ENCODE results near the gene NUDT1.

DNA sequence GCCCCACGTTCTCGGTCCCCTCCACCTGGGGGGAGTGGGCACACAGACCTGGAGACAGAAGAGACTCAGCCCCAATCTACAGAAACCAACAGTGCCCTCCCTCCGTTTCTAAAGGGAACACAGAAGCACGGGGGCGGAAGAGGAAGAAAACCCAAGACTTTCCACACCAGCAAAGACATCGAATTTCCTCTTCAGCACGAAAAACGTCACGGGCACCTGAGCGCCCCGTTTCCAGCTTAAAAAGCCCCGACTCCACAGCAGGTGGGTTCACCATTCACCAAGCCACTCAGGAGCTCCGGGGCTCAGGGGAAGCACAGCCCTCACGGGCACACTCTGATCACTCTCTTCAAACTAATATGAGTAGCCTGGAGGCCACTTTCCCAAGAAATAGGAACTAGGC lies 19.6 kb downstream of the NUDT1 start:
- no peak for TF ChIP-seq CTCF (IDR thresholded peaks at IDR 0.05)
- TF ChIP-seq POLR2A (IDR thresholded peaks at IDR 0.05): no peak
- no peak for TF ChIP-seq EP300 (IDR thresholded peaks at IDR 0.05)
- TF ChIP-seq POLR2AphosphoS5 (IDR thresholded peaks at IDR 0.05): no peak

All from upper lobe of left lung (tissue), 4 donors.